Smooth muscle cell of bladder (primary cell): Measurements from ENCODE around the gene PSME3IP1. TPM values are rescaled to one million over a fixed set of nuclear protein-coding genes. Genes with fewer than 3 reads are reported as not detected.

Experiments
- total RNA-seq: library from RNA; depleted of rRNA; stranded (reverse); fragments of >200 nt; gene quantifications from 2 replicates; pipeline ENCODE4 v1.2.3, GENCODE V29; 2014

PSME3IP1 gene
- total RNA-seq = 54.6 and 57.5 TPM in 2 replicates

GRCh38 chr16:57185945-57186871 lies at the start of gene PSME3IP1, which contains the start of gene RSPRY1:
PSME3IP1 (minus strand) TSS chr16:57186039; CDS start chr16:57173854, 12,185 bp downstream.
RSPRY1 (plus strand) TSS chr16:57186329; CDS start chr16:57204659, 18,330 bp downstream.

Other genes starting within 250 kb of the PSME3IP1 start
- not detected in 2 replicates for gene CETP, start 224.1 kb downstream of the PSME3IP1 start, total RNA-seq
- 12.2 and 12.4 TPM in 2 replicates for gene NLRC5, start 196.5 kb downstream of the PSME3IP1 start, total RNA-seq
- gene CPNE2, start 93.5 kb downstream of the PSME3IP1 start, total RNA-seq = 10.2 and 10.4 TPM in 2 replicates
- 34.7 and 39.4 TPM in 2 replicates for gene RSPRY1, start 290 bp upstream of the PSME3IP1 start, total RNA-seq
- gene ARL2BP, start 59.2 kb upstream of the PSME3IP1 start, total RNA-seq = 56.3 and 58.3 TPM in 2 replicates
- gene PLLP, start 98.6 kb upstream of the PSME3IP1 start, total RNA-seq = not detected in 2 replicates
- not detected in 2 replicates for gene CCL22, start 172.7 kb upstream of the PSME3IP1 start, total RNA-seq
- 0.09 TPM in 1 of 2 replicates, not detected in the other for gene CX3CL1, start 186.5 kb upstream of the PSME3IP1 start, total RNA-seq
- gene CCL17, start 218.7 kb upstream of the PSME3IP1 start, total RNA-seq = not detected in 2 replicates